CD4-positive, alpha-beta T cell treated with Interleukin-17A for 1 hour (primary cell): ENCODE results near the gene NUDT9.
A peak's percentile ranks its signal among the peaks of the same experiment; 100 is the strongest.
"Not testable (repeated sequence)": the region's sequence is repeated elsewhere in the genome, so short reads cannot be mapped to it uniquely, and the experiment has no call there.

Experiments used
- DNase-seq: peaks from one replicate; pipeline ENCODE4 v3.0.0-alpha.2; 2020

NUDT9 gene

DNA sequence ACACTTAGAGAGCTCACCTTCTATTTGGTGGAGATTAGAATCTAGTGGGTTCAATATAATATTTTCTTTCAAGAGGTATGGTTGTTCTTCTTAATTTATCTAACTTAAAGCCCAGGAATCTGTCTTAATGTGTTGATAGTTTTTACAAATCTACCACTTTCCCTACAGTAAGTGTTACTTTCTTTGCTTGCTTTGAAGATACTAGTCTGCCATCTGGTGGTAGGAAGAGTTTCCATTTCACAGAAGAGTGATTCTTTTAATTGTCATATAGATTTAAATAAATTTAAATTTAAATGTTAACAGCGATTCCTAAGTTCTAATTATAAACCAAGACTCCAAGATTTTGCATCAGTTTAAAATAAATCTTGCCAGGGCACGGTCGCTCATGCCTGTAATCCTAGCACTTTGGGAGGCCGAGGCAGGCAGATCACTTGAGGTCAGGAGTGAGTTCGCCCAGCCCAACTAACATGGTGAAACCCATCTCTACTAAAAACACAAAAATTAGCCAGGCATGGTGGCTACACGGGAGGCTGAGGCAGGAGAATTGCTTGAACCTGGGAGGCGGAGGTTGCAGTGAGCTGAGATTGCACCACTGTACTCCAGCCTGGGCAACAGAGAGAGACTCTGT is 43.5 kb downstream of the NUDT9 start:
- peak; percentile 64 for DNase-seq

- DNase-seq: no peak
These were observed 47.0 kb downstream of the NUDT9 start for GRCh38 chr4:87469390-87469789.

GRCh38 chr4:87476934-87477333 is 54.6 kb downstream of the NUDT9 start:
- DNase-seq: no peak

- no peak for DNase-seq
These were observed 56.4 kb downstream of the NUDT9 start for GRCh38 chr4:87478732-87479250.

DNA sequence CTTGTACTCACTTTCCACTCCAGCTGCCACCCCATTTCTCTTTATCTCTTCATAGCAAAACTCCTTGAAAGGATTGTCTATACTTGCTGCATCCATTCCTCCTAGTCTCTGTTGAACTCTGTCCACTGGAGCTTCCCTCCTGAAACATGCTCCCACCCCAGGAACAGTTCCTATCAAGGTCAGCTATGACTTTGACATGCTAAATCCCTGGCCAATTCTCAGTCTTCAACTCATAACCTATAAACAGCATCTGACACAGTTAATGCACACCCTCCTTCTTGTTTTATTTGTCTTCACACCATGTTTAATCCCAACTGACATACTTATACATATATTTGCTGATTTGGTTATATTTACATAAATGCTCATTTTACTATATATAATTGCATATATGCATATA is 59.0 kb downstream of the NUDT9 start:
- no peak for DNase-seq

- DNase-seq: not testable (repeated sequence)
These were observed 60.9 kb downstream of the NUDT9 start for GRCh38 chr4:87483247-87483646.

GRCh38 chr4:87488666-87489065 is 66.3 kb downstream of the NUDT9 start:
- not testable (repeated sequence) for DNase-seq

GRCh38 chr4:87489678-87490077 is 67.3 kb downstream of the NUDT9 start:
- no peak for DNase-seq

DNA sequence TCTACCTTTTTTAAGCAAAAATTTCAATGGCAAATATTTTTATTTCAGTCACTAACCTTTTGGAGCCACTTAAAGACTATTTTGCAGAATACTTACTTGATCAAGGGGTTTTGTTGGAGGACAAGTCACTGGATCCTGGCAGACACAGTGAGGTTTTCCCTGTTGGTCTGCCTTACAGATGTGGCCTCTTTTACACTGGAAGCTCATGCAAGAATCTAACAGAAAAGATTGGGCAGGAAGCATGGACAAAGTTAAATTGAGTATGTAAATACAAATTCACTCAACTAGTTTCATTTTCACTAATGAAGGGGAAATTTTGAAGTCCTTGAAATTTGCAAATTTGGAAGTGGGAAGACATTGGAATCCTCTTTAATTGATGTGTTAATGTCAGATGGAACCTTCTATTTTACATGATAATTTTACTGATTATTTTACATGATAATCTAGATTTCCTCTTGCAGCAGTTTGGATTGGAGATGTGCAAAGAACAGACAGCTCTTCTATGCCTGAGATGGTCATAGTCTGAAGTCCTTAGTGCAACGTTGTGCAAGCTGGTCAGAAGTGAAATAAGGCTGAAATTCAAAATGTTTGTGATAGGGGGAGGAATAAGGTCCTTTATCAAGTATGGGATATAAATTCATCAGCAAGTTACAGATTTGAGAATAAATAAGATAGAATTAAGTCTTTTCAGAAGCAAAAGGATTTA is 68.4 kb downstream of the NUDT9 start:
- no peak for DNase-seq

DNA sequence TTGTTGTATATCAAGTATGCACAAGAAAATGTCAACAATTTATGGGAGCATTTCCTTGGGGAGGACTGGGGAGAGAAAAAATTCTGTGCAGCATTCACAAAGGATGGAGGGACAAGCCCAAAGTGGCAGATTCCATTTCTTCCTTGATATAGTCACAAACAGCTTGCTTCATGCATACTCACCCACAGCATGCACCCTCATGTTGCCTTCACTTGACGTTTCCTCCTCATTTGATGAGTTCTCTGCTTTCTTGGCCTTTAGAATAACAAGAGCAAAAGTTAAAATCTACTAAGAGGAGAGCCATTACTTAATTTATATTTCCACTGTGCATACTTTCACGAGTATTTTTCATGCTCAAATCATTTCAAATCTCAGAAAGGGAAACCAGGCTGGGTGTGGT is 69.1 kb downstream of the NUDT9 start:
- DNase-seq: no peak

GRCh38 chr4:87491851-87492250 is 69.5 kb downstream of the NUDT9 start:
- DNase-seq: not testable (repeated sequence)

GRCh38 chr4:87493115-87493514 is 70.7 kb downstream of the NUDT9 start:
- DNase-seq: no peak

DNA sequence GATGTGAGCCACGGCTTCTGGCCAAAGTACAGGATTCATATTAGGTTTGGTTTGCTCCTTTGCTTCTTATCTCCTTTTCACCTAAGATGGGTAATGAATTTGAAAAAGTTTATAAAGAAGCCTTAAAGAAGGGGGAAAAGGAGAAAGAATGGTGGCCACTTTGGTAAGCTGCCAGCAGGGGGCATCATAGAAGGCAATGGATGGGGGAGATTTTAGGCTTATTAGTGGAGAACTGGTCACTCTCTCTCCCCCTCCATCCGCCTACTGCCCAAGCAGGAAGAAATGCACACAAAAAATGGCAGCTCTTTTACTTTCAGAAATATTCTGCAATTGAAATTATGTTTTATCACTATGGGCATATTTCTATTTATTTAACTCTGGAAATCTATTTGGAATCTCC is 74.8 kb downstream of the NUDT9 start:
- no peak for DNase-seq

DNA sequence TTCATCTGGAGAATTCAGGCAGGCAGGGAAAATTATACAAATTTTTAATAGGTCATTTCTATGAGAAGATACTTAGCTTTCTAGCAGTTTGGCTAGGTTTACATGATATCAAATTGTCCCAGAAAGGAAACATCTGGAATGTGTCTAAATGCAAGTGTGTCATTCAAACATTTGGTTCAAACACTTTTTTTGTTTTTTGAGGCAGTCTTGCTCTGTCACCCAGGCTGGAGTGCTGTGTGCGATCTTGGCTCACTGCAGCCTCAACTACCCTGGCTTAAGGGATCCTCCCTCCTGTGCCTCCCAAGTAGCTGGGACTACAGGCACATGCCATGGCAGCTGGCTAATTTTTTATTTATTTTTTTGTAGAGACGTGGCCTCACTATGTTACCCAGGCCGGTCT is 75.2 kb downstream of the NUDT9 start:
- DNase-seq: no peak

- DNase-seq: no peak
These were observed 76.1 kb downstream of the NUDT9 start for GRCh38 chr4:87498446-87498900.

DNA sequence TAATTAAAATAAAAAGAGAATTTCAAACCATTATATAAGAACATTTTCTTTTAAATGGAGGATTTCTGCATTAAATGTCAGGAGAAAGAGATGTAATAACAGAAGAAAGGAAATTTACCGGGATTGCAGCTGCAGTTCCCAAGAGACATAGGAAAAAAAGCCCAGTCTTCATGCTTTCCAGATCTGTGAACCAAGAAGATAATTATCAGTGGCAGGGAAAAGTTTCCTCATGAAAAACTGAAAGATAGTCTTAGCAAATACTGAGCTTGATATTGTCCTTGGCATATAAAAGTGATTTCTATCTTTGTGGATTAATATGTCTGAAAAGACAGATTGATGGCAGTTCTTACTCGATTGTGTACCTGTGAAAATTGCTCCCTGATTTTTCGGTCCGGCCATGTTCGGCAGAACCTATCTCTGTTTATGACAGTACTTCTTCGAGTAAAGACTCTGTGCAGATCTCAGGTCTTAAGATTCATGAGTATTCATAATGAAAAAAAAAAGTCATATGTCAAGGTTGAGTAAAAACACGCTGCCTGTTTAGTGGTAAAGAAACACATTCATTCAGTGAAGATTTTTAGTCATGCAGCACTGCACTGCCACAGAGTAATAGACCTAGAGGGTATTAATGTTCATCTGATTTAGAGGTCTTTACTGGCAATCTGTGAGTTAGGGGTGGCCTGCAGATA is 77.2 kb downstream of the NUDT9 start:
- no peak for DNase-seq

DNA sequence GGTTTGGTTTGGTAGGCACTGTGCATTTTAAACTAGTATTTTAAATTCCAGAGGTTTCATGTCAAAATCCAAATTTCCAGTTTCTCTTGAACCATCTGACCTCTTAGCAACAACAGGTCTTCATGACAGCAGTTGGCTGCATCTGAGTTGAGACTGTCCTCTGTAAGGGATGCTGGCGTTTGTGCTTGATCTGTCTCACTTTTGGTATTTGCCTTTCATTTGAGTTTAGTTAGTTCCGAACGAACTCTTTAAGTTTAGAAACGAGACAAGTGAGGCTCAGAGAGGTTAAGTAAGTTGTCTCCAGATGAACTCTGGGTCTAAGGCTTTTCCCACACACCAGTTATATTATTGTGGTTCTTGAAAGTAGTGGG is 77.7 kb downstream of the NUDT9 start:
- DNase-seq: no peak

GRCh38 chr4:87502580-87503238 is 80.3 kb downstream of the NUDT9 start:
- DNase-seq: no peak

- no peak for DNase-seq
These were observed 83.5 kb downstream of the NUDT9 start for GRCh38 chr4:87505862-87506261.

DNA sequence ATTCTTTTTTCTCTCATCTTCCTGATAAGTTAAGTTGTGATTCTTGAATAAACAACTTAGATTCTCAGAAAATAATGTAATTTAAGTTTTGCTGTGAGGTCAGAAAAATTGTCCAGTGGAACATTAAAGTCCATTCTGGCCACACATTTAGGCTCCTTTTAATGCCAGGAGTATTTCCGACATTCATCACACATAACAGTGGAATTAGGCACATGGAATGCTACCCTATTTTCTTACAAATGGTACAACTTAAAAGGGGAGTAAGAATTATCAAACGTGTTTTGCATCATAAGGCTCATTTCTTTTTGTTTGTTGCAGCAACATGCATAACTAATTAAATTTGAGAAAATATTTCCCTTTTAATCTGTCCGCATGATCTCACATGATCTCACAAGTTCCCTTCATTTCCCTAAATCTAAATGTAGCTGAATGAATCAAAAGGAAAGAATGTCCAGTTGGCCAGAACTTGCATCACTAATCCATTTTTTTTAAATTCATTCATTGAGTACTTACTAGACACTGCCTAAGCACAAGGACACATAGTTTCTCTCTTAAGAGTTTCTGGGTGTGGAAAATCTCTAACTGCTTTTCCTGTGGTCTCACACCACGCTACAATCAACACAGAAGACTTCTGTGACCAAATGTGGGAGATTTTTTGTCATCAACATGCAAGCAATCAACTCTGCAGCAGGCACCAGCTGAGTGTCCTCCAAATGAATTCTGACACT is 84.8 kb downstream of the NUDT9 start:
- DNase-seq: no peak
